Heart right ventricle (tissue), 16 donors: Measurements from ENCODE around the gene LTB4R. TPM values are rescaled to one million over a fixed set of nuclear protein-coding genes. Genes with fewer than 3 reads are reported as not detected.

Experiments
- ATAC-seq, 8 donors: fragments of 200-7000 bp; cut with Tn5 transposase; one replicate each; pipeline ENCODE4 v1.9.1; 2020; ENCODE audit warnings: mild to moderate bottlenecking in 8 of 8, moderate library complexity in 8 of 8, moderate number of reproducible peaks in 1 of 8
- DNase-seq, 2 donors: peaks; one replicate each; pipeline ENCODE4 v3.0.0-alpha.2; 2020
- H3K27ac ChIP-seq, 10 donors: fragments of 200-600 bp; sonication (generic) in 2 of 10; one replicate each; pipeline versions ENCODE4 v1.5.0 to v1.8.0; 2020 to 2022; ENCODE audit warnings: mild to moderate bottlenecking in 3 of 10
- H3K27me3 ChIP-seq, 7 donors: fragments of 200-600 bp; one replicate each; pipeline ENCODE4 v1.8.0; 2021 to 2022; ENCODE audit warnings: mild to moderate bottlenecking in 2 of 7
- H3K36me3 ChIP-seq, 9 donors: fragments of 200-600 bp; sonication (generic) in 1 of 9; one replicate each; pipeline versions ENCODE4 v1.5.0 to v1.8.0; 2020 to 2022; ENCODE audit warnings: mild to moderate bottlenecking in 2 of 9
- H3K4me1 ChIP-seq, 9 donors: fragments of 200-600 bp; sonication (generic) in 1 of 9; one replicate each; pipeline versions ENCODE4 v1.5.0 to v1.8.0; 2020 to 2022; ENCODE audit warnings: mild to moderate bottlenecking in 4 of 9
- H3K4me3 ChIP-seq, 10 donors: fragments of 200-600 bp; sonication (generic) in 2 of 10; one replicate each; pipeline versions ENCODE4 v1.5.0 to v1.8.0; 2020 to 2022; ENCODE audit warnings: mild to moderate bottlenecking in 7 of 10, moderate library complexity in 2 of 10
- H3K9me3 ChIP-seq, 11 donors: fragments of 200-600 bp in 10 of 11; sonication (generic) in 2 of 11; one replicate each; pipeline versions ENCODE4 v1.5.0 to v1.8.0; 2013 to 2022; ENCODE audit warnings: mild to moderate bottlenecking in 2 of 11, control low read depth in 1 of 11, moderate library complexity in 1 of 11
- WGBS, 2 donors: extraction: QIAGEN DNeasy Blood & Tissue Kit; methylation state at CpG; one replicate each; pipeline ENCODE4 v1.1.7; 2013; ENCODE audit warnings: inconsistent platforms in 1 of 2; 5-methylcytosine and 5-hydroxymethylcytosine counted together
- intact Hi-C, 10 donors: fragments of 100-400 bp; cut with DNase I; formaldehyde crosslinking; loops; one replicate each; pipeline versions ENCODE4 v1.11.1 to v1.14.2; 2022
- long read RNA-seq, 3 donors: library from polyadenylated mRNA; unstranded; transcript quantifications; one replicate each; pipeline ENCODE4 v2.0.0, GENCODE V29; 2020 to 2021
- polyA plus RNA-seq, 2 donors: library from polyadenylated mRNA; stranded (reverse); fragments of 200-250 nt; gene quantifications; one replicate each; pipeline ENCODE4 v1.2.3, GENCODE V29; 2013
- total RNA-seq, 10 donors: library from RNA; stranded (reverse); fragmentation: NEBNext Ultra II Directional in 3 of 10; extraction: Animal tissue kit (Norgen Biotek cat#: 25700) in 3 of 10; gene quantifications; one replicate each; pipeline versions ENCODE4 v1.2.1 to v1.2.4, GENCODE V29; 2021 to 2023
- TF ChIP-seq, protein P1 (sequence below), 9 donors: fragments of 200-600 bp; sonication (generic) in 2 of 9; IDR thresholded peaks; one replicate each; pipeline versions ENCODE4 v1.5.0 to v1.8.0; 2021 to 2022; ENCODE audit warnings: antibody characterized with exemption in 9 of 9, mild to moderate bottlenecking in 5 of 9, moderate library complexity in 1 of 9
- donor health status: Arrhythmogenic right ventricular cardiomyopathy.
- donor health status: ischemic (EF 13 %, LVEDD 7.1; RV severe dilation, severe dysfunction).
- donor health status: healthy with polysubstance abuse.
- donor health status: DM: no; HTN: yes; CAD: no.
- donor health status: DM: no; HTN: no; CAD: no.
- donor health status: ischemic (EF 25% LVEDD 6.9; RV normal size, moderate dysfunction).
- donor health status: ischemic (EF 25% LVEDD 5.7; RV mildly dilated, moderate dysfunction).
- donor health status: healthy.
- donor health status: DM: yes; HTN: yes; CAD: no.
- donor health status: Ischemic cardiomyopathy.
- donor health status: ischemic (EF 35%, LVEDD 5.7; RV mildly dilated, moderate dysfunction).
- donor health status: nonischemic (EF 11% LVEDD 7.7; RV severe dilation, severe dysfunction).
- donor health status: DM: yes; HTN: yes; CAD: no.
- donor health status: PGD.
- donor health status: ischemic (EF 29% LVEDD 5.4; RV normal size, mild dysfunction).
- donor health status: nonischemic (EF 23%, LVEDD 6.1; RV moderate dilation, normal function).

LTB4R gene, protein sequence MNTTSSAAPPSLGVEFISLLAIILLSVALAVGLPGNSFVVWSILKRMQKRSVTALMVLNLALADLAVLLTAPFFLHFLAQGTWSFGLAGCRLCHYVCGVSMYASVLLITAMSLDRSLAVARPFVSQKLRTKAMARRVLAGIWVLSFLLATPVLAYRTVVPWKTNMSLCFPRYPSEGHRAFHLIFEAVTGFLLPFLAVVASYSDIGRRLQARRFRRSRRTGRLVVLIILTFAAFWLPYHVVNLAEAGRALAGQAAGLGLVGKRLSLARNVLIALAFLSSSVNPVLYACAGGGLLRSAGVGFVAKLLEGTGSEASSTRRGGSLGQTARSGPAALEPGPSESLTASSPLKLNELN
- 1 to 10 TPM in 7 of 10 donors, under 1 TPM in 3; 0.76 to 3.1 (median 1.8) TPM for total RNA-seq
- polyA plus RNA-seq, result 1 to 10 TPM; 3.2 to 3.7 TPM
- long read RNA-seq, donor 1, partial matches to known transcripts, result 0 of 6 reads
- long read RNA-seq, donor 1, other reads (novel, unspliced or antisense), result 2 of 6 reads
- long read RNA-seq, donor 2, partial matches to known transcripts, result 0 of 7 reads
- long read RNA-seq, donor 2, other reads (novel, unspliced or antisense), result 5 of 7 reads
- long read RNA-seq, donor 3, partial matches to known transcripts, result 0 of 9 reads
- long read RNA-seq, donor 3, other reads (novel, unspliced or antisense), result 4 of 9 reads

GRCh38 chr14:24310646-24311604, at the start of gene LTB4R:
Gene LTB4R (plus strand): TSS chr14:24311502. CDS start chr14:24315652, 4,150 bp downstream.
- TF ChIP-seq, protein P1, sequence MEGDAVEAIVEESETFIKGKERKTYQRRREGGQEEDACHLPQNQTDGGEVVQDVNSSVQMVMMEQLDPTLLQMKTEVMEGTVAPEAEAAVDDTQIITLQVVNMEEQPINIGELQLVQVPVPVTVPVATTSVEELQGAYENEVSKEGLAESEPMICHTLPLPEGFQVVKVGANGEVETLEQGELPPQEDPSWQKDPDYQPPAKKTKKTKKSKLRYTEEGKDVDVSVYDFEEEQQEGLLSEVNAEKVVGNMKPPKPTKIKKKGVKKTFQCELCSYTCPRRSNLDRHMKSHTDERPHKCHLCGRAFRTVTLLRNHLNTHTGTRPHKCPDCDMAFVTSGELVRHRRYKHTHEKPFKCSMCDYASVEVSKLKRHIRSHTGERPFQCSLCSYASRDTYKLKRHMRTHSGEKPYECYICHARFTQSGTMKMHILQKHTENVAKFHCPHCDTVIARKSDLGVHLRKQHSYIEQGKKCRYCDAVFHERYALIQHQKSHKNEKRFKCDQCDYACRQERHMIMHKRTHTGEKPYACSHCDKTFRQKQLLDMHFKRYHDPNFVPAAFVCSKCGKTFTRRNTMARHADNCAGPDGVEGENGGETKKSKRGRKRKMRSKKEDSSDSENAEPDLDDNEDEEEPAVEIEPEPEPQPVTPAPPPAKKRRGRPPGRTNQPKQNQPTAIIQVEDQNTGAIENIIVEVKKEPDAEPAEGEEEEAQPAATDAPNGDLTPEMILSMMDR (IDR thresholded peaks at IDR 0.05), result peak; percentile 11 to 64 (median 40)
- peak; percentile 63 to 83 for DNase-seq
- Histone ChIP-seq H3K4me1 (peaks cover 15 to 83% (median 66%) of the 10 kb centered on the region in 9 donors), H3K4me3 (peak within 1 kb of the TSS; percentile 45 to 71 (median 62)), H3K27ac (peak within 1 kb of the TSS; percentile 69 to 96 (median 86)), H3K9me3 (no peaks in the 10 kb centered on the region), H3K27me3 (no peaks in the 10 kb centered on the region), H3K36me3 (peaks cover 0 to 20% (median 8%) of the 10 kb centered on the region in 9 donors)
- 6 to 10% methylated on average over 99 of the region's 99 CpGs for WGBS, 2 donors
- ATAC-seq, result peak; percentile 70 to 91 (median 78)
- intact Hi-C loops, result loop anchor here in 1 of 10 donors (5.0 kb wide), 1 partner anchor 299 kb away; no protein-coding TSS in a partner anchor

DNA sequence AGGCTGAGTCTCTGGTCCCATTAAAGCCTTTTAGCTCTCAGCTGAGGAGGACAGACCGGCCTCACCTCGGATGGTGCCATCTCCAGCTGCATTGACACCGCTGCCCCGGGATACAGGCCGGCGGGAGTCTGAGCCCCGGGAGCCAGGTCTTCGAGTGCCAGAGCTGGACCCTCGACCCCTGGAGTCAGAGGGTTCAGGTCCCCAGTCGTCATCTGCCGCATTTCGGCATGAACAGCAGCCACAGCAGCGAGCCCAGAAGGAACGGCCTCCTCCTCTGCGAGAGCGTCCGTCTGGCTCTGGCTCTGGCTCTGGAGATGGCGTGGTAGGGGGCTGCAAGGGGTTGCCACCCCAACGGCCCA, 49.4 kb upstream of the LTB4R start:
- H3K4me3 ChIP-seq, result no peak overlapping the region
- H3K4me1 ChIP-seq, result no peaks in the 10 kb centered on the region
- no peak for ATAC-seq
- DNase-seq, result no peak
- 90 to 94% methylated on average over 19 of the region's 19 CpGs for WGBS, 2 donors
- H3K27ac ChIP-seq, result no peak overlapping the region
- peaks cover 0 to 21% (median 0%) of the 10 kb centered on the region in 9 donors for H3K36me3 ChIP-seq
- no peaks in the 10 kb centered on the region for H3K27me3 ChIP-seq
- intact Hi-C loops, result no loop called here
- no peaks in the 10 kb centered on the region for H3K9me3 ChIP-seq
- TF ChIP-seq, protein P1 (IDR thresholded peaks at IDR 0.05), result no peak

DNA sequence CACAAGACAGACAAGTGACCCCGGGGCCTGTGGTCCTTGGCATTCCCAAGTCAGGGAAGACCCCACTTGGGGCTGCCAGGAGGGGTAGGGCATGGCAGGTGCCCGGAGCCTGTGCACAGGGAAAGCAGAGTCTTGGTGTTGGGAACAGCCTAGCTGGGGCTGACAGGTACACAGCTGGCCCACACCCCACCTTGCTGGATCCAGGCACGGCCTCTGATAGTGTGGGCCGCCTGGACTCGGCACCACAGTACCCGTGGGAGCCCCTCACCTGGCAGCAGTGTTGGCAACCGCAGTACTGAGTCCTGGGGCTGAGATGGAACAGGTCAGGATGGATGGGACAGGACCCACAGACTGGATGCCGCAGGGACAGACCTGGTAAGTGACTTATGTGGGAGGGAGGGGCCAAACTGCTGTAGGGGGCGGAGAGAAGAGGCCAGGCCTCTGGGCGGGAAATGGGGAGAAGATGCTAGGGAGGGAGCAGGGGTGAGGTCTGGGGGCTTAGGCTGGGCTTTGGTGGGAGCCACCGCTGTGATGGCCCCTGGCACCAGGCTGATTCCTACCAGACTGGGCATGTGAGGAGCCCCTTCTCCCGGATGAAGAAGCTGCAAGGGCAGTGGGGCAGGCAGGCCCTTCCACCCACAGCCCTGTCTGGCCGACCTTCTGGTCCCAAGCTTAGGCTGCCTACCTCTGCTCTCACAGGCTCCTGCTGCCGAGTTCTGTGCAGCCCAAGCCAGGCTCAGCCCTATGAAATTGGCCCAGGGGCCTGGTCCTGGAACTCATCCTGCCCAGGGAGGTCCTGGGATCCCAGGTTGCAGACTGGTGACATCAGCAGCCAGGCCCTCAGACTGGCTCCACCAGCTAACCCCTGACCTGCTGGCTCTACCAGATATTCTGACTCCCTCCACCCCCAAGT, 48.2 kb upstream of the LTB4R start, which contains the start of gene TGM1:
TGM1 (minus strand) TSS at position 357 of the 913 bp plus-strand sequence. CDS start 825 bp downstream, outside the sequence.
- Histone ChIP-seq H3K36me3 (peaks cover 0 to 32% (median 0%) of the 10 kb centered on the region in 9 donors), H3K9me3 (no peaks in the 10 kb centered on the region), H3K27ac (no peak within 1 kb of the TSS), H3K27me3 (no peaks in the 10 kb centered on the region), H3K4me3 (no peak within 1 kb of the TSS), H3K4me1 (no peaks in the 10 kb centered on the region)
- intact Hi-C loops, result no loop called here
- 87 to 88% methylated on average over 14 of the region's 14 CpGs for WGBS, 2 donors
- TF ChIP-seq, protein P1 (IDR thresholded peaks at IDR 0.05), result no peak
- peak in 1 of 8 donors; percentile 4 for ATAC-seq
- no peak for DNase-seq
